ENCODE measurements around the gene BEST2.
"Not testable (repeated sequence)": the region's sequence is repeated elsewhere in the genome, so short reads cannot be mapped to it uniquely, and the experiment has no call there.

Gene BEST2

DNA sequence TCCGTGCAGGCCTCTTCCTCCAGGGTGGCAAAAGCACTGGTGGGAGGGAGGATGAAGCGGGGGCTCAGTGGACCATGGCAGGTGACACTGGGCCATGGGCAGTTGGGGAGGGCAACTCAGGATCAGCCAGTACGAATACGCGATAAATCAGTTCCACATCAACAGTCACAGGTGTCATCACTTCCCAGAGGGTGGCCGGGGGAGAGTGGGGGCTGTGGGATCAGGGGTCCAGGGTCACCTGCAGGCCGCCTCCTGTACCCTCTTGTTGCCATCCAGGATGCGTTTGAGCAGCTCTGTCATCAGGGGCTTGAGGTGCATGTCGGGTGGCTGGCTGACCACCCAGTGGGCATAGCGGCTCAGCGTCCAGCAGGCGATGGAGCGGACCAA, 45.3 kb upstream of the BEST2 start:
- Histone ChIP-seq H3K36me3 (ENCODE audit: control insufficient read depth in 1 of 2, insufficient read depth in 2 of 2, low read depth in 1 of 2, low read length in 2 of 2) (peaks cover 83 to 95% of the 10 kb centered on the region in 2 experiments), H2AK5ac (ENCODE audit: low read length, severe bottlenecking) (no peak overlapping the region), H2BK5ac (ENCODE audit: low read depth, low read length, poor library complexity, severe bottlenecking) (no peak overlapping the region), H3K79me1 (replicated peaks; ENCODE audit: low read length, poor library complexity, severe bottlenecking) (peaks cover 49% of the 10 kb centered on the region), H2AFZ (ENCODE audit: low read depth, low read length) (no peak overlapping the region), H3K4ac (ENCODE audit: low read depth in 1 of 2, low read length in 2 of 2) (no peak overlapping the region), H3K27ac (ENCODE audit: low read length, poor library complexity, severe bottlenecking) (no peak overlapping the region), H3K4me1 (ENCODE audit: control insufficient read depth, insufficient read depth, low read depth, low read length) (peaks cover 1% of the 10 kb centered on the region), H2BK15ac (ENCODE audit: low read depth, poor library complexity, severe bottlenecking) (no peak overlapping the region), H3K4me2 (ENCODE audit: low read length, poor library complexity, severe bottlenecking) (no peak overlapping the region), H2BK12ac (ENCODE audit: low read length in 2 of 2) (no peak overlapping the region), H2BK120ac (ENCODE audit: low read depth, low read length) (no peak overlapping the region), H3K23ac (ENCODE audit: low read length in 2 of 2) (no peak overlapping the region), H3K4me3 (ENCODE audit: insufficient read depth in 1 of 2, low read depth in 1 of 2, low read length in 2 of 2) (no peak overlapping the region), H3K9ac (ENCODE audit: low read length) (no peak overlapping the region), H4K8ac (ENCODE audit: low read length) (no peak overlapping the region), H3K14ac (ENCODE audit: low read length in 2 of 2) (no peak overlapping the region), H4K91ac (ENCODE audit: low read length) (peak overlapping the region; percentile 34), H3K18ac (ENCODE audit: low read depth in 1 of 2, low read length in 2 of 2) (no peak overlapping the region), H3K9me3 (ENCODE audit: control insufficient read depth, low read length) (no peaks in the 10 kb centered on the region), H3K27me3 (ENCODE audit: control insufficient read depth in 1 of 2, insufficient read depth in 1 of 2, low read length in 2 of 2) (no peaks in the 10 kb centered on the region)
- 98% methylated on average over 12 of the region's 13 CpGs for WGBS
- no peak for DNase-seq

- Histone ChIP-seq H4K91ac (ENCODE audit: low read length) (no peak overlapping the region), H3K23ac (ENCODE audit: low read length in 2 of 2) (no peak overlapping the region), H2BK12ac (ENCODE audit: low read length in 2 of 2) (no peak overlapping the region), H3K18ac (ENCODE audit: low read depth in 1 of 2, low read length in 2 of 2) (no peak overlapping the region), H2BK15ac (ENCODE audit: low read depth, poor library complexity, severe bottlenecking) (no peak overlapping the region), H2BK120ac (ENCODE audit: low read depth, low read length) (no peak overlapping the region), H2AFZ (ENCODE audit: low read depth, low read length) (no peak overlapping the region), H3K4ac (ENCODE audit: low read depth in 1 of 2, low read length in 2 of 2) (no peak overlapping the region), H2AK5ac (ENCODE audit: low read length, severe bottlenecking) (no peak overlapping the region), H3K9me3 (ENCODE audit: control insufficient read depth, low read length) (no peaks in the 10 kb centered on the region), H3K4me3 (ENCODE audit: insufficient read depth in 1 of 2, low read depth in 1 of 2, low read length in 2 of 2) (no peak overlapping the region), H3K27me3 (ENCODE audit: control insufficient read depth in 1 of 2, insufficient read depth in 1 of 2, low read length in 2 of 2) (no peaks in the 10 kb centered on the region), H3K79me1 (replicated peaks; ENCODE audit: low read length, poor library complexity, severe bottlenecking) (peaks cover 43% of the 10 kb centered on the region), H3K36me3 (ENCODE audit: control insufficient read depth in 1 of 2, insufficient read depth in 2 of 2, low read depth in 1 of 2, low read length in 2 of 2) (peaks cover 78 to 90% of the 10 kb centered on the region in 2 experiments), H3K14ac (ENCODE audit: low read length in 2 of 2) (no peak overlapping the region), H3K4me2 (ENCODE audit: low read length, poor library complexity, severe bottlenecking) (no peak overlapping the region), H2BK5ac (ENCODE audit: low read depth, low read length, poor library complexity, severe bottlenecking) (no peak overlapping the region), H3K4me1 (ENCODE audit: control insufficient read depth, insufficient read depth, low read depth, low read length) (no peaks in the 10 kb centered on the region), H3K9ac (ENCODE audit: low read length) (no peak overlapping the region), H3K27ac (ENCODE audit: low read length, poor library complexity, severe bottlenecking) (no peak overlapping the region), H4K8ac (ENCODE audit: low read length) (no peak overlapping the region)
- no peak for DNase-seq
- 98% methylated on average over 8 of the region's 8 CpGs for WGBS
Observed at GRCh38 chr19:12708641-12709040, 43.0 kb upstream of the BEST2 start.

DNA sequence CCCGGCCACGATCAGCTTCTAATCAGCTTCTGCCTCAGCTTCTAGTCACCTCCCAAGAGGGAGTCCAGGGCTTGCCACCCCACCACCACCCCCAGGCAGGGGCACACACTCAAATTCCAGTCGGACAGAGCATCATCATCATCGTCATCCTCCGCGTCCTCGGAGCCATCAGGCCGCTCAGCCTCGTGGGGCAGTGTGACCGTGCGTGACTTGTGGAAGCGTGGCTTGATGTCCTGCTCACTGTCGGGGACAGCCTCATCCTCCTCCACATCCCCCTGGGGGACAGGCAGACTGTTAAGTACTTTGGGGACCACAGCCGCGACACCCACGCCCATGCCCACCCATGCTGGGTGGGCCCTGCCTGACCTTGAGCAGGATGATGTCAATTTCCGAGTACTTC, 40.4 kb upstream of the BEST2 start:
- Histone ChIP-seq H3K14ac (ENCODE audit: low read length in 2 of 2) (no peak overlapping the region), H2AFZ (ENCODE audit: low read depth, low read length) (no peak overlapping the region), H3K4me2 (ENCODE audit: low read length, poor library complexity, severe bottlenecking) (no peak overlapping the region), H3K4me1 (ENCODE audit: control insufficient read depth, insufficient read depth, low read depth, low read length) (no peaks in the 10 kb centered on the region), H4K91ac (ENCODE audit: low read length) (no peak overlapping the region), H4K8ac (ENCODE audit: low read length) (no peak overlapping the region), H3K9ac (ENCODE audit: low read length) (no peak overlapping the region), H3K79me1 (replicated peaks; ENCODE audit: low read length, poor library complexity, severe bottlenecking) (peaks cover 44% of the 10 kb centered on the region), H3K9me3 (ENCODE audit: control insufficient read depth, low read length) (no peaks in the 10 kb centered on the region), H3K27me3 (ENCODE audit: control insufficient read depth in 1 of 2, insufficient read depth in 1 of 2, low read length in 2 of 2) (no peaks in the 10 kb centered on the region), H3K36me3 (ENCODE audit: control insufficient read depth in 1 of 2, insufficient read depth in 2 of 2, low read depth in 1 of 2, low read length in 2 of 2) (peaks cover 82 to 90% of the 10 kb centered on the region in 2 experiments), H3K18ac (ENCODE audit: low read depth in 1 of 2, low read length in 2 of 2) (no peak overlapping the region), H2BK5ac (ENCODE audit: low read depth, low read length, poor library complexity, severe bottlenecking) (no peak overlapping the region), H2AK5ac (ENCODE audit: low read length, severe bottlenecking) (no peak overlapping the region), H3K4ac (ENCODE audit: low read depth in 1 of 2, low read length in 2 of 2) (no peak overlapping the region), H2BK120ac (ENCODE audit: low read depth, low read length) (no peak overlapping the region), H3K27ac (ENCODE audit: low read length, poor library complexity, severe bottlenecking) (no peak overlapping the region), H2BK15ac (ENCODE audit: low read depth, poor library complexity, severe bottlenecking) (no peak overlapping the region), H3K23ac (ENCODE audit: low read length in 2 of 2) (no peak overlapping the region), H2BK12ac (ENCODE audit: low read length in 2 of 2) (no peak overlapping the region), H3K4me3 (ENCODE audit: insufficient read depth in 1 of 2, low read depth in 1 of 2, low read length in 2 of 2) (no peak overlapping the region)
- DNase-seq, result no peak
- 98% methylated on average over 17 of the region's 17 CpGs for WGBS

DNA sequence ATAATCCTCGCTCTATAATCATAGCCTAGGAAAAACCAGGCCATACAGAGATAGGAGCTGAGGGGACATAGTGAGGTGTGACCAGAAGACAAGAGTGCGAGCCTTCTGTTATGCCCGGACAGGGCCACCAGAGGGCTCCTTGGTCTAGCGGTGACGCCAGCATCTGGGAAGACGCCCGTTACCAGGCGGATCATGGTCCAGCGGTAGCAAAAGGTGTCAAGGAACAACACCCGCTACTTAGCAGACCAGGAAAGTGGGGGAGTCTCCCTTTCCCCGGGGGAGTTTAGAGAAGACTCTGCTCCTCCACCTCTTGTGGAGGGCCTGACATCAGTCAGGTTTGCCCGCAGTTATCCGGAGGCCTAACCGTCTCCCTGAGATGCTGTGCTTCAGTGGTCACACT, 39.5 kb upstream of the BEST2 start:
- H3K4ac ChIP-seq (ENCODE audit: low read depth in 1 of 2, low read length in 2 of 2); H3K4me2 ChIP-seq (ENCODE audit: low read length, poor library complexity, severe bottlenecking); H3K27me3 ChIP-seq (ENCODE audit: control insufficient read depth in 1 of 2, insufficient read depth in 1 of 2, low read length in 2 of 2); H3K9me3 ChIP-seq (ENCODE audit: control insufficient read depth, low read length); H4K8ac ChIP-seq (ENCODE audit: low read length); H2BK5ac ChIP-seq (ENCODE audit: low read depth, low read length, poor library complexity, severe bottlenecking); H2BK120ac ChIP-seq (ENCODE audit: low read depth, low read length); H3K4me1 ChIP-seq (ENCODE audit: control insufficient read depth, insufficient read depth, low read depth, low read length); H3K27ac ChIP-seq (ENCODE audit: low read length, poor library complexity, severe bottlenecking); H3K4me3 ChIP-seq (ENCODE audit: insufficient read depth in 1 of 2, low read depth in 1 of 2, low read length in 2 of 2); H3K14ac ChIP-seq (ENCODE audit: low read length in 2 of 2); H3K18ac ChIP-seq (ENCODE audit: low read depth in 1 of 2, low read length in 2 of 2); H2AFZ ChIP-seq (ENCODE audit: low read depth, low read length); H4K91ac ChIP-seq (ENCODE audit: low read length); H2AK5ac ChIP-seq (ENCODE audit: low read length, severe bottlenecking); H2BK15ac ChIP-seq (ENCODE audit: low read depth, poor library complexity, severe bottlenecking); DNase-seq; H3K23ac ChIP-seq (ENCODE audit: low read length in 2 of 2); H2BK12ac ChIP-seq (ENCODE audit: low read length in 2 of 2); H3K9ac ChIP-seq (ENCODE audit: low read length): not testable (repeated sequence)
- Histone ChIP-seq H3K36me3 (ENCODE audit: control insufficient read depth in 1 of 2, insufficient read depth in 2 of 2, low read depth in 1 of 2, low read length in 2 of 2) (peaks cover 80 to 89% of the 10 kb centered on the region in 2 experiments), H3K79me1 (replicated peaks; ENCODE audit: low read length, poor library complexity, severe bottlenecking) (peaks cover 36% of the 10 kb centered on the region)
- WGBS, result 34% methylated on average over 9 of the region's 14 CpGs

All from mesenchymal stem cell (in vitro differentiated cells and primary cell).